ENCODE measurements around the gene ULK3.

- TF ChIP-seq EZH2 (optimal IDR thresholded peaks at IDR 0.05; ENCODE audit: low read depth, low read length) = no peak
- TF ChIP-seq CTCF (IDR thresholded peaks at IDR 0.05; ENCODE audit: low read length) = no peak
- TF ChIP-seq EZH2phosphoT487 (IDR thresholded peaks at IDR 0.05; ENCODE audit: low read length) = no peak
Measured at GRCh38 chr15:74839526-74840395, 3.2 kb downstream of the ULK3 start.

Data from MM.1S (cell line).